PFSK-1 (cell line): ENCODE data around the gene PLEKHM3.

Source experiments
- FOXP2 ChIP-seq: optimal IDR thresholded peaks from 2 replicates; pipeline ENCODE3; 2011; ENCODE audit warnings: borderline replicate concordance, control low read depth, inconsistent platforms; ENCODE audit not compliant: insufficient read depth; ENCODE audit errors: extremely low read length, extremely low read depth
- POLR2AphosphoS5 ChIP-seq: IDR thresholded peaks from 2 replicates; pipeline ENCODE4 v1.6.1; 2012; ENCODE audit warnings: low read depth, mild to moderate bottlenecking, control low read depth, low read length, moderate library complexity
- REST ChIP-seq, 2 experiments: IDR thresholded peaks; 2 replicates each; pipeline versions ENCODE4 v1.6.1 to v1.8.0; 2011 to 2012; ENCODE audit warnings: low read depth in 2 of 2, low read length in 2 of 2, control low read depth in 1 of 2, inconsistent platforms in 1 of 2, mild to moderate bottlenecking in 1 of 2, moderate library complexity in 1 of 2; ENCODE audit not compliant: insufficient read depth in 1 of 2

- TF ChIP-seq POLR2AphosphoS5 (no peak), FOXP2 (no peak), REST (IDR thresholded peaks at IDR 0.05; ENCODE audit: insufficient read depth in 1 of 2, low read depth in 2 of 2, low read length in 2 of 2) (no peak)
These were observed 111.5 kb downstream of the PLEKHM3 start for GRCh38 chr2:207913772-207914358.
